GDM1 (cell line): ENCODE data around the gene DAPK1.

Source experiments
- DNase-seq: peaks from one replicate; lab custom pipeline; 2025; lab: John Stamatoyannopoulos, UW

DAPK1 gene

DNA sequence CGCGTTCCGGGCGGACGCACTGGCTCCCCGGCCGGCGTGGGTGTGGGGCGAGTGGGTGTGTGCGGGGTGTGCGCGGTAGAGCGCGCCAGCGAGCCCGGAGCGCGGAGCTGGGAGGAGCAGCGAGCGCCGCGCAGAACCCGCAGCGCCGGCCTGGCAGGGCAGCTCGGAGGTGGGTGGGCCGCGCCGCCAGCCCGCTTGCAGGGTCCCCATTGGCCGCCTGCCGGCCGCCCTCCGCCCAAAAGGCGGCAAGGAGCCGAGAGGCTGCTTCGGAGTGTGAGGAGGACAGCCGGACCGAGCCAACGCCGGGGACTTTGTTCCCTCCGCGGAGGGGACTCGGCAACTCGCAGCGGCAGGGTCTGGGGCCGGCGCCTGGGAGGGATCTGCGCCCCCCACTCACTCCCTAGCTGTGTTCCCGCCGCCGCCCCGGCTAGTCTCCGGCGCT, at the start of gene DAPK1:
Gene DAPK1, plus strand, starts transcription at position 264 of the 442 bp plus-strand sequence. CDS start 1,211 bp downstream, outside the sequence.
- DNase-seq, result peak; percentile 82

DNA sequence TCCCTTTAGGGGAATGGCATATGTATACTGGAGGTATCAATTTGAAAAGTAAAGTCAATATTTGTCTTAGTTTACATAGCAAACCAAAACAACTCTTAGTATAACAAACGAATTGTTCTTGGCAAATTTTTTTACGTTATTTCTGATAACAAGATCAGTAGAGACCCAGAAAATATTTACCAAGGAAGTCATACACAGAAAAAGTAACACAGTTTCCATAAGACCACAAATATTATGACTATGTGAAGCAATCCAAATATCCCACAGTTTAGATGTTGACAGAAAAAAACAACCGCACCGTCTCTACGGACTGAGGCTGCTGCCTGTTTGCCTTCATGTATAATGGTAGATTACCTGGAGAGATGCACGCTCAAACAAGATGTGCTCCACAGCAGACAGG, 46.5 kb upstream of the DAPK1 start:
- DNase-seq, result no peak

DNA sequence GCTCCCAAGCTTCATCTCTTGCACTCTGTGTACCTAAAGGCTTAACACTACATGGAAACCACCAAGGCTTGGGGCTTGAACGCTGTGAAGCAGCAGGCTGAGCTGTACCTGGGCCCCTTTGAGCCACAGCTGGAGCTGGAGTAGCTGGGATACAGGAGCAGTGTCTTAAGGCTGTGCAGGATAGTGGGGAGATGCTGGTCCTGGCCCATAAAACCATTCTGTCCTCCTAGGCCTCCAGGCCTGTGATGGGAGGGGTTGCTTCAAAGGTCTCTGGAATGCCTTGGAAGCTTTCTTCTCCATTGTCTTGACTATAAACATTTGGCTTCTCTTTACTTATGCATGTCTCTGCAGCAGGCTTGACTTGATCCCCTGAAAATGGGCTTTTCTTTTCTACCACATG, 42.3 kb upstream of the DAPK1 start:
- no peak for DNase-seq

DNA sequence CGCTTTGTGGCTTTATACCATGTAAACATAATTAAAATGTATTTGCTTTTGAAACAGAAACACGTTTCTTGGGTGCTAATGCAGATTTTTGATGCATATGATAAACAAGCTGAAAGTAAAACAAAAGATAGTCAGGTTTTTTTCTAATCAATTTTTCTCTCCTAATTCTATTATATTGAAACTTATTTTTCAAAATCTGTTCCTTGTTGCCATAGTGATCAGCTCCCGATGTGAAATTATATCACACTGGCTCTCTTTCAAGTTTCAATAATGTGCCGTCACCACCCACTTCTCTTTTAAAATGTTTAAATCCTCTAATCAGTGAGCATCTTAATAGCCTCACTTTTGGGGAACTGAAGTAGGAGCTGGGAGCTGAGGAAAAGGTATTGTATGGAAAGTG, 36.4 kb upstream of the DAPK1 start:
- no peak for DNase-seq

DNA sequence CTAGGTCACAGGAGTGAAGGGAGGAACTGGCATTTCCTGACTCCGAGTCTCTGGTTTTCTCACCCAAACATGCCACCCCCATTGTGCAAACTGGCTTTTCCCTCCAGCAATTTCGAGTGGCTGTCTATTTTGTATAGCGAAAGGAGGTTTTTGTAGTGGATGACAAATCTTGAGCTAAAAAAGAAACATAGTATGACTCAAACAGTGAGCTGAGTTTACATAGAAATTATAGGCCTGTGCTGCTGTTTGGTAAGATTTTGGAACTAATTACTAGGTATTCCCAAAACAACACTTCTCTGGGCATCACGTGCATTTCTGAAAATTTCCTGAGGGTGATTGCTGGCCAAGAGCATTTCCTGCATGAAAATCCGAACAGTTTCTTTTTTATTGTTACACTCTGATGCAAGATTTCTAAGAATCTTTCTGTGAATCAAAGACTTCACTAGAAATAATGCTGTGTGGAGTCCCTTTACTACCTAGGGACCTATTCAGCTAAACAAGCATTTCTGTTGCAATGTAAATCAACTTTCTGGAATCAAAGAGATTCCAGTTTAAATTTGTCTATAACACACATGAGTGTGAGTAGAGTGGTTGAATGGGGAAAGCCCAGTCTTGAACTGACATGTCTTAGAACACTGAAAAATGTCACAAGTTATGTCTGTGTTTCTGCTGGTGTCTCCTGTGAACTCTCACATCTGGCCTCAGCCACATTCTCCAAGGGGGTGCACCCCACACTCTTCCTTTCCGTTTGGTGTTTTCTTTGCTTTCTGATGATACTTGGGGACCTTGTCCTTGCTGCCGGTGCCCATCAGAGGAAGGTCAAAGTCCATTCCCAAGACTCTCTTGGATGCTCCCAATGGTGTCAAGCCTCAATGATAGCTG, 33.3 kb upstream of the DAPK1 start:
- DNase-seq, result no peak

DNA sequence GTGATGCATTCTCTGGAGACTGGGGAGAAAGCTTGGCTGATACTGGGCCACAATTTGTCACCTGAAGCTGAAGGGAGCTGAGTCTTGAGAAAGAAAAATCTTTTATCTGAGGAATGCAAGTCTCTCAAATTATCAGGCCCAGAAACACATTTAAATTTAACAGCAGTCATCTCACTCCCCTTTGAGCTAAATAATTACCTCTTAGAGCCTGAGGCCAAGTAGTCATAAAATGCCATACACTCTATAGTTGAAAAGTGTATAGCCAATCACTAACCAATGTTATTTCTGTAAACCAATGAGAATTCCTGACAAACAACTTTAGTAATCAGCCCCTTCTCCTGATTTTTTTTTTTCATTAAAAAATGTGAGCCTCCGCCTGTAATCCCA, 32.7 kb upstream of the DAPK1 start:
- DNase-seq, result no peak

DNA sequence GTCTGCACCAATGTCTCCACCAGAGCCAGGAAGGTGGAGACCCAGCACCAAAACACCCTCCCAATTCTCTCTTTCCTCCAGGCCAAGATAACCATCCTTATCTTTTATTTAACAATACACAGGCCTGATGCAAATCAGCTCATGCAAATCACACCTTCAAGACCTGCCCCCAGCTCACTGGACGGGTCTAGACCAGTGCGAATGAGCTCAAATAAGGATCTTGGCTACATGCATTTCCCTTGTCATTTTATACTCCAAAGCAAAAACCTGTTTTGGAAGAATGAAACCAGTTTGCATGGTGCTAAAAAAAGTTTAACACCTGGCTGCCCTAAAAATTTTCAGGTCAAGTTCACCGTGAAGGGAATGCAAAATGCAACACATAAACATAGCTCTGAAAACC, 31.9 kb upstream of the DAPK1 start:
- no peak for DNase-seq

DNA sequence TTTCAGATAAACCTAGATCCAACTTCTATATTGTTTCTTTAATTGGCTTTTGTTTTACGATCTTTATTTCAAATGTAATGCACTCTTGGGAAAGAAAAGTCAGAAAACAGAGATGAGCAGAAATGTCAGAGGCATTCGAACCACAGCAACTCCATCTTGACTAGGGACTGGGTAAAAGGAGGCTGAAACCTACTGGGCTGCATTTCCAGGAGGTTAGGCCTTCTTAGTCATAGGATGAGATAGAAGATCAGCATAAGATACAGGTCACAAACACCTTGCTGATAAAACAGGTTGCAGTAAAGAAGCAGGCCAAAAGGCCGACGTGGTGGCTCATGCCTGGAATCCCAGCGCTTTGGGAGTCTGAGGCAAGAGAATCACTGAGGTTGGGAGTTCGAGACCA, 30.5 kb upstream of the DAPK1 start:
- no peak for DNase-seq

DNA sequence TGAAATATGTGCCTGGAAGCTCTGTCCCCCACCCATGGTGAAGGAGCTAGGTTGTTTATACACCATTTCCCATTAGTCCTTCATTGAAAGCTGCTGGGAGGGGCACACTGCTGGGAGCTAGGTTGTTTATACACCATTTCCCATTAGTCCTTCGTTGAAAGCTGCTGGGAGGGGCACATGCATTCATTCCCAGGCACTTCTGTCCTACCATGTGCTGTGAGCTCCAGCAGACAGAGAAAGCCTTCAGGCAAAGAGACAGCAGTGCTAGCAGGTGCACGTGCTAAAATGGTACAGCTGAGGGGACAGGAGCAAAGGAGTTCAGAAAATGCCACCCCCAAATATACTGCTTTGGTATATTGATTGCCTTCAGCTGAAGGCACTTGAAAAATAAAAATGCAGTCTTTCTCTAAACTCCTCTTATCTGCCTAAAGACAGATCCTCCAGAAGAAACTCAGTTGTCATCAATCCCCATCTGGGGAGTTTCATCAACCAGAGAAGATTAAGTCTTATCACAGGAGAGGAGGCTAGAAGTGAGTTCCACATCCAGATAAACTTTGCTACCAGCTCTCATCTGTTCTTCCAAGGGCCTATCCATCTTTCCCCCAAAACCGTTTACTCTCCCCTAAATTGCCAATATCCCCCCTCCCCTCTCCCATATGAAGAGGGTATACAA, 27.7 kb upstream of the DAPK1 start:
- DNase-seq, result no peak

DNA sequence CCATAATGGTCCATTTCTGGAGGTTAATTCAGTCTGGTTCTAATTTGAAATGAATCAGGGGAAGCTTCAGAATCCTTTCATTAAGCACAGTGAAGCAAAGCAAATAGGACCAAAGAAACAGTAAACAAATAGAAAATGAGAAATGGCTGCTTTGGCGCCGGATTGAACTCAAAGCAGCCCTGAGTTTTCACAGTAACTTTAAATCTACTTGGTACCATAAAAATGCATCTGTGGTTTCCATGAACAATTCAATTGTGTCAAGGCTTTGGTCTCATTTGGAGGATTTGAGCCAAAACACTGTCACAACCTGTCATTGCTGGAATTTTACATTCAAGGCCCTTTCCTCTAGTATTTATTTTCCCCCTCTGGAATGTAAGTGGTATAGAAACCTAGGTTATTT, 25.9 kb upstream of the DAPK1 start:
- no peak for DNase-seq

DNA sequence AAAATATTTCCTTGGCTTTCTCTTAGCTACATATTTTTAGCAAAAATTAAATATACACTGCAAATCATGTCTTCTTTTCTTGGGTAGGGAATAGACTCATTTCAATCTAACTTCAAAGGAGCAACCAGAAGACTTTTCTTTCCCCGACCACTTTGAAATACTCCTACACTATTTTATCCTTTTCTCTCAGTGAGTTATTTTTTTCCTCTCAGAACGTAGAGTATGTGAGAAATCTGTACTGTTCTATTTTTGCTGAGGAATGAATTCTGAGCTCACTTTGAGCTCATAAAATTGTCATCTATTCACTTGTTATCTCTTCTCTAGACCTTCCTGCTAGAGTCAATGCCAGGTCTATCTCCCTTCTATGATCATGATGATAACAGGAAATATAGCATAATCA, 22.2 kb upstream of the DAPK1 start:
- DNase-seq, result no peak

DNA sequence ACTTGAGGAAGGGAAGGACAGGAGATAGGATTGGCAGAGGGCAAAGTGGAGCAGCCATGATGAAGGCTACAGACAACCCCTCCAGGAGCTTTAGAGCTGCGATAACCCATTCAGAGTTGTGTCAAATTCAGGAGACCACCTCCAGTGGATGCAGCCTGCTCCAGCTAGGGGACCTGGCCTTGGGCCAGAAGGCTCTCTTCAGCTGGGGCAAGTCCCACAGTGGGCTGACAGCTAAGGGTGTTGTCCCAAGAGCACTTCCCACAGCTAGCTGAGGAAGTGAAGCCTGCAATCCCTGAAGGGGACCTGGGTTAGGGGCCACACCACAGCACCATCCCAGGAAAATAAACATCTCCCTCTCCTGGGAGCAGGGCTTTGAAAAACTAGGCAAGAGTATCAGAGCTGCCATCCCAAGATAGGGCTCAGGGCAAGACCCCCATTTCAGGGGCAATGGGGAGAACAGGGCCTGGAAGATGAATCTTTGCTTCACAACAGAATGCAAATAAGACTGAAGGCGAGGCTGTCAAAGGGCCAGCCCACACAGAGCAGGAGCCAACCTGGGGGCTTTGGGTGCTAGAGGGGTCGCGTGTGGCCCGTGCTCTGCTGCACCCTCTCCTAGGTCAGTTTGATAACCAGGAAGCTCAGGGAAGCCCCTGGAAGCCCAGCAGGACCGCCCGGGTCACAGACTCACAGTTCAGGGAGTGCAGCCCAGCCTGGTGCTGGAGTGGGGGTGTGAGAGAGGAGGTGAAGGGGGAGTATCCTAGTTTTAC, 19.3 kb upstream of the DAPK1 start:
- no peak for DNase-seq

DNA sequence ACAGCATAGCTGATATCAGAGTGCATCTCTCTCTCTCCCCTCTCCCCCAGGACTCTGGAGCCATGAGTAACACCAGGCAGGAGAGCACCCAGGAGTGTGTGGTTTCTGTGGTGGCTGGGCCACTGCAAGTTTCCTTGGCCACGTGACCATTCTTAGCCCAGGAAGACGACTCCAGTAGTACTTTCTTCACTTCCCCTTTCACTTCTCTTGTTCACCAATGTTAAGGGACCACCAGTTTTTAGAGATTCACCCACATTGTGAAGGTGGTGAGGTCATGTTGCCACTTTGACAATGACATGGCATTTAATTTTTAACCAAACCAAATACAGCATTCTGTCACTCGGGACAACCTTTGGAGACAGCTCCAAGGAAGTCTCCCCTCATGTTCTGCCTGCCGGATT, 17.9 kb upstream of the DAPK1 start:
- peak; percentile 35 for DNase-seq

DNA sequence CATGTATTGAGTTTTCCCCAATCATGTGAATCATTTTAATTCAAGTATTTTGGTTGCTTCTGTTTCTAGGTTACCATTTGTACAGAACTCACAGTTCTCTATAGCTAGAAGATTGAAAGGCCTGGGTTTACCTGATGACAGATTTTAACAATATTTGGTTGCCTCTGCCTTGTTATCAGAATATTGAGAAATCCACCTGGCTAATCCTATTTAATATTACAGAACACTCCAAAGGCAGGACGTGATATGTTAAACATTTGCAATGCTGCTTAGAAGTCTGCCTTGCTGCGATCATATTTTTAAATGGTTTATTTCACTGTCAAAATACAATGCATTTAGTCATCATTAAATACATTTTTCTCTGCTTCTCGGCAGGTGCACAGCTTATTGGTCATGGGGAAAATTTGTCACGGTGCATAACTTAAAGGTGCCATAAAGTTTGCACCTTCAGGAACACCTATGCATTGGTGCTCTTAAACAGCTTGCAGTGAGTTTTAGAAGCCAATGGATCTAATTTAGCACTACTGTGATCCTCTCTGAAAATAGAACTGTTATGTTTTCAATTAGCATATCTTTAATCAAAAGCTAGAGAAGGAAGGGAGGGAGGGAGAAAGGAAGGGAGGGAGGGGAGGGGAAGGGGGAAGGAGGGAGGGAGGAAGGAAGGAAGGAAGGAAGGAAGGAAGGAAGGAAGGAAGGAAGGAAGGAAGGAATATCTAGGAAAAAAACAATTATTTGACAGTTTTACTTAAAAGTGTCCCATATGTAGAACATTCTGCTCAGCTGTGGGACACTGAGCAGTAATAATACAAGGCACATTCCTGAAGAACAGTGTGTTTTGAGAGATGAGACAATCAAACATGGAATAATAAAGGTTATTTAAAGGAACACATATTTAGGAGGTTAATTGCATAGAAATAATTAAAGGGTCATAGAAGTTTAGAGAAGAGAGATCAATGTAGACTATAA, 15.5 kb upstream of the DAPK1 start:
- no peak for DNase-seq

DNA sequence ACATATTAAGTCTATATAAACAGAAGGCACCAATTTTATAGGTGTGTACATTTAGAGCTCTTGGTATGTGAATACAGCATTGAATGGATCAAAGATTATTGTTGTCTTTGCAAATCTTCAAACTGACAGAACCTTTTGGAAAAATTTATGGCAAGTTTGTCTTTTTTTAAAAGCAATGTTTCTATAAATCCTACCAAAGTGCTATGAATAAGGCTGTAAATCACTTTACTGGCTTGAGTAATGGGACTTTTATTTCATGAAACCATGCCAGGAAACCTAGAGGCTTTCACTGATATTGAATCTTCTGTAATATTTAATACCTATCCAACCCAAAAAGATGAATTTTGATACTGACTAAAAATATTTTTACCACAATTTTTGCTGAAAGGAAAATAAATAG, 7.4 kb upstream of the DAPK1 start:
- no peak for DNase-seq

DNA sequence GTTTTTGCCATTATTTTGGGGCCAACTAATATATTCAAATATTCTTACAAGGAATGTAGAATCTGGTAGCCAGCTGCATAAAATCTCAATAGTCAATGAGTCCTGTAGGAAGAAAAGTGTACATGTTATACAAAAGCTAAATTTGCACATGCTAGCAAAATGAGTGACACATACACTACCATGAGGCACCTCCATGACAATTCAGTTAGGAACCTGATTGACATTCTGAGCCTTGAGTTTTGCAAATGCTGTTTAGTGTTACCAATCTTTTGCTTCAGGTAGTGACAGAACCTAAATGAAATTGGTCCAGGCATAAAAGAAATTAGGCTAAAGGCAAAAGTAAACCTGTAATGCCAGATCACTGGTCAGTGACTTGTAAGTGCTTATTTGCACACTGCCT, 6.8 kb upstream of the DAPK1 start:
- DNase-seq, result no peak

DNA sequence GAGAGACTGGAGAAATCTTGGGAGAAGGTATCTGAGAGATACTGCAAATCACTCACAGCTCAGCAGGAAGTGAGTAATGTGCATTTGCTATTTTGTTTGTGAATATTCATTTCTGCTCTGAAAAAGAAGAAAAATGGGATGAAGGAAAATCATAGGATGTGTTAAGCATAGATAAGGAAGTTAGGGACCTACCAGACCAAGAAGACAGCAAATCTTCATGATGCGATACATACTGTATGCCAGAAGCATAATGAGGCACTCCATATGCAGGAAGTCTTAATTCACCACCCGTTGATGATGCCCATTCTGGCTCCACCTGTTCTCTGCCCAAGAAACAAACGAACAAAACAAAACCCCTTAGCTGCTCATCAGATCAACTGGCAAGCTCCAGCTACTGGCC, 6.1 kb upstream of the DAPK1 start:
- no peak for DNase-seq

DNA sequence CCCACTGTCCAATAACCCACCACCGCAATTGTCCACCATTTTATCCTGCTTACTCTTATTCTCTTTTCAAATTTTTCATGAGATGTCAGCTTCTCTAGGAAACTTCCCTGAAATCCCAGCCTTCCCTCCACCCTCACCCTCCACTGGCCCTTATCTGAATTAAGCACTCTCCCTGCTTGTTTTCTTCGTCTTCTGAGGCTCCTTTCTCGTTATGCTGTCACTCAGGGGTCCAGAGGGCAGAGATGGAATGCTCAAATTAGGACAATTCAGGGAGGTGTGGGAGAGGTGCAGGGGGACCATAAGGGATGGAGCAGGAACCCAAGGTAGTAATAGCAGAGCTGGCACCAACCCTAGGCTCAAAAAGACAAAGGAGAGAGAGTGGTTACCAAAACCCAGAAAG, 5.0 kb upstream of the DAPK1 start:
- no peak for DNase-seq

DNA sequence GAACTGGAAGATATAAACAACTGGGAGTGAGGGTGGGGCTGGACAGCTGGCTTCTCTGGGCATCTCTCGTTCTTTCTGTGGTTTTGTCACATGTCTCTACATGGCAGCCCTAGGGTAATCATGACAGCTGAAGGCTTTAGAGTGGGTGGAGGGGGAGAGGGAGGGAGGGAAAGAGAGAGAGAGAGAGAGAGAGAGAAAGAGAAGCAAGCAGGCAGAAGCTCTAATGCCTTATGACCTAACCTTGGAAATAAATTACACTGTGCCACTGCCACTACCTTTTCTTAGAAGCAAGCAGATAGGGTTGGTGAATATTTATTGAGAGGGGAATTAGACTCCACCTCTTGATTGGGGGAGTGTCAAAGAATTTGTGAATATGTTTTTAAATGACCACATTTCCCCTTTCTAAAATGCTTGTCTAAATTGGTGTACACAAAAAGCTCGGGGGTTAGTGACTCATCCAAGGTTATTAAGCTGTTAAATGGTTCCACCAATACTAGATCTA, 2.6 kb upstream of the DAPK1 start:
- DNase-seq, result no peak

DNA sequence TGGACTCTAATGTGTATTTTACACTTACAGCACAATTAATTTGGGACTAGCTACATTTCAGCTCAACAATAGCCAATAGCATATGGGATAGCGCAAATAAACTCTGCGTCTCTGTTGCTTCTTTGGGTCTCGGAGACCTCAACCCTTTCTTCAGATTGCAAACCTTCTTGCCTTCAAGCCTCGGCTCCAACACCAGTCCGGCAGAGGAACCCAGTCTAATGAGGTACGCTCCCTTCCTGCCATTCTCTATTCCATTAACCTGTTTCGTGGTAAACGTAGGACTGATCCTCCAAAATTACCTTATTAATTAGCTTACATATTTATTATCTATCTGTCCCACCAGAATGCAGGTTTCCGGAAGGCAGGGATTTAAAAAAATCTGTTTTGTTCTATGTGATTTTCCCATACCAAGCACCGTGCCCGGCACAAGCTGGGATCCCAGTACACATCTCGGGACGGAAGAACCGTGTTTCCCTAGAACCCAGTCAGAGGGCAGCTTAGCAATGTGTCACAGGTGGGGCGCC, 525 bp upstream of the DAPK1 start:
- no peak for DNase-seq
